RWPE2 (cell line): ENCODE data around the gene PLEKHJ1.

Experiments used
- ATAC-seq: fragments of 200-7000 bp; cut with Tn5 transposase; 3 replicates; pipeline ENCODE4 v1.9.1; 2021; ENCODE audit warnings: low read depth
- DNase-seq: peaks from one replicate; pipeline ENCODE4 v3.0.0-alpha.2; 2020; ENCODE audit warnings: low spot score
- H3K27ac ChIP-seq: fragments of 450-650 bp; 2 replicates; pipeline ENCODE4 v1.5.1; 2017; ENCODE audit warnings: mild to moderate bottlenecking; ENCODE audit not compliant: poor library complexity, severe bottlenecking
- H3K27me3 ChIP-seq: fragments of 250-450 bp; sonication (Bioruptor Pico); 2 replicates; pipeline ENCODE4 v1.5.1; 2021; ENCODE audit warnings: mild to moderate bottlenecking, moderate library complexity; ENCODE audit not compliant: insufficient read depth, poor library complexity, severe bottlenecking
- H3K36me3 ChIP-seq: fragments of 250-450 bp; sonication (Bioruptor Pico); 2 replicates; pipeline ENCODE4 v1.5.1; 2020; ENCODE audit warnings: low read depth, mild to moderate bottlenecking, moderate library complexity
- H3K4me1 ChIP-seq: fragments of 250-450 bp; sonication (Bioruptor Pico); 2 replicates; pipeline ENCODE4 v1.5.1; 2021; ENCODE audit warnings: mild to moderate bottlenecking, moderate library complexity; ENCODE audit not compliant: insufficient read depth, poor library complexity, severe bottlenecking
- H3K4me3 ChIP-seq: fragments of 250-450 bp; sonication (Bioruptor Pico); 2 replicates; pipeline ENCODE4 v1.5.1; 2021; ENCODE audit warnings: mild to moderate bottlenecking, moderate library complexity; ENCODE audit not compliant: severe bottlenecking
- H3K9me3 ChIP-seq: fragments of 250-450 bp; sonication (Bioruptor Pico); 2 replicates; pipeline ENCODE4 v1.5.1; 2021; ENCODE audit warnings: mild to moderate bottlenecking, moderate library complexity; ENCODE audit not compliant: severe bottlenecking
- TF ChIP-seq, protein P1 (sequence below): fragments of 450-650 bp; IDR thresholded peaks from one replicate; pipeline ENCODE4 v1.5.1; 2017; ENCODE audit warnings: mild to moderate bottlenecking, moderate library complexity; ENCODE audit not compliant: poor library complexity, severe bottlenecking

PLEKHJ1 gene

DNA sequence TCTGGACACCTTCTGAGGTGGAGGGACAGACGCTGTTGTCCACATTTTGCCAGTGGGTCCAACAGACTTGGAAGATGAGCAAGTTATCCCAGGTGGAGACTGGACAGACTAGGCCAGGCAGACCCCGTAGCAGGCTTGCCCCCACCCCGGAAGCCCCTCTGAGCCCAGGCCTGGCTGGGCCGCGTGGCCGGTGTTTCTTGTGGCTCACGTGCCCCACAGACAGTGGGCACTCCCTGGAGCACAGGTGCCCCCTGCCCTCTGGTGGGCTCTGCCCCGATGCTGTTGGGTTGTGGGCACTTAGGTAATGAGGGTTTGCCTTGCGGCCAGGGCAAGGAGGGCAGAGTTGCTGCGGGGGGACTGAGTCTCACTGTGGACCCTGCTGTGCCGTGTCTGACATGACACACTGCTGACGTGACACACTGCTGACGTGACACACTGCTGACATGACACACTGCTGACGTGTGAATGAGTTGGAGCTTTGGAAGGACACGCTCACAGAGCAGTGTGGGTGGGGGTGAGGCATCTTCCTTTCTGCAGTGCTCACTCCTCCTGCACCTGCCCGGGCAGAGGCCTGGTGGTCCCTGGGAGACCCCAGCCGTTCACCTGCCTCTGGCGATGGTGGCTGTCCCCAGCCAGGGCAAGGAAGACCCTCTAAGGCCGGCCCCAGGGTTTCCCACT lies 47.3 kb downstream of the PLEKHJ1 start:
- no peaks in the 10 kb centered on the region for H3K27me3 ChIP-seq
- no peak for DNase-seq
- no peak overlapping the region for H3K27ac ChIP-seq
- H3K4me1 ChIP-seq, result no peaks in the 10 kb centered on the region
- H3K4me3 ChIP-seq, result no peak overlapping the region
- peaks cover 34% of the 10 kb centered on the region for H3K36me3 ChIP-seq
- ATAC-seq, result peak; percentile 14; the same call in 1 of the 3 replicates
- TF ChIP-seq, protein P1, sequence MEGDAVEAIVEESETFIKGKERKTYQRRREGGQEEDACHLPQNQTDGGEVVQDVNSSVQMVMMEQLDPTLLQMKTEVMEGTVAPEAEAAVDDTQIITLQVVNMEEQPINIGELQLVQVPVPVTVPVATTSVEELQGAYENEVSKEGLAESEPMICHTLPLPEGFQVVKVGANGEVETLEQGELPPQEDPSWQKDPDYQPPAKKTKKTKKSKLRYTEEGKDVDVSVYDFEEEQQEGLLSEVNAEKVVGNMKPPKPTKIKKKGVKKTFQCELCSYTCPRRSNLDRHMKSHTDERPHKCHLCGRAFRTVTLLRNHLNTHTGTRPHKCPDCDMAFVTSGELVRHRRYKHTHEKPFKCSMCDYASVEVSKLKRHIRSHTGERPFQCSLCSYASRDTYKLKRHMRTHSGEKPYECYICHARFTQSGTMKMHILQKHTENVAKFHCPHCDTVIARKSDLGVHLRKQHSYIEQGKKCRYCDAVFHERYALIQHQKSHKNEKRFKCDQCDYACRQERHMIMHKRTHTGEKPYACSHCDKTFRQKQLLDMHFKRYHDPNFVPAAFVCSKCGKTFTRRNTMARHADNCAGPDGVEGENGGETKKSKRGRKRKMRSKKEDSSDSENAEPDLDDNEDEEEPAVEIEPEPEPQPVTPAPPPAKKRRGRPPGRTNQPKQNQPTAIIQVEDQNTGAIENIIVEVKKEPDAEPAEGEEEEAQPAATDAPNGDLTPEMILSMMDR, result no peak
- no peaks in the 10 kb centered on the region for H3K9me3 ChIP-seq

DNA sequence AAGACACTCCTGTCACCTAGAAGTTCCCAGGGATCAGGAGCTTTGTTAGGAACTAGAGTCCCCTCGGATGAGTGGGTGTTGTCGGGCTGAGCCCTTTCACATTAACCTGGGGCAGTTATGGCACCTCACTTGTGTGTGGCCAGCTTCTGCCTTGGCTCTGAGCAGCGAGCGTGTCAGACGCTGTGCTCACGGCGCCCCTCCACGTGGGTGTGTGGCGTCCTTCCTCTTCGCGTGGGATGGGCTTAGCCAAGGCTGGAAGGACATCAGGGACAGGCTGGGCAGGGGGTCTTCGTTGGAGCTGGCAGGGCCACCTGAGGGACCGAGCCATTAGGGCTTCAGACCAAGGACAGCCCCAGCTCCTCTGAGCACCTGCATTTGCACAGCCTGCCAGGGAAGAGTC lies 49.0 kb downstream of the PLEKHJ1 start:
- peaks cover 35% of the 10 kb centered on the region for H3K36me3 ChIP-seq
- H3K27ac ChIP-seq, result no peak overlapping the region
- no peaks in the 10 kb centered on the region for H3K9me3 ChIP-seq
- no peak overlapping the region for H3K4me3 ChIP-seq
- ATAC-seq (no peak), DNase-seq (no peak)
- TF ChIP-seq, protein P1, result no peak
- no peaks in the 10 kb centered on the region for H3K27me3 ChIP-seq
- H3K4me1 ChIP-seq, result no peaks in the 10 kb centered on the region

DNA sequence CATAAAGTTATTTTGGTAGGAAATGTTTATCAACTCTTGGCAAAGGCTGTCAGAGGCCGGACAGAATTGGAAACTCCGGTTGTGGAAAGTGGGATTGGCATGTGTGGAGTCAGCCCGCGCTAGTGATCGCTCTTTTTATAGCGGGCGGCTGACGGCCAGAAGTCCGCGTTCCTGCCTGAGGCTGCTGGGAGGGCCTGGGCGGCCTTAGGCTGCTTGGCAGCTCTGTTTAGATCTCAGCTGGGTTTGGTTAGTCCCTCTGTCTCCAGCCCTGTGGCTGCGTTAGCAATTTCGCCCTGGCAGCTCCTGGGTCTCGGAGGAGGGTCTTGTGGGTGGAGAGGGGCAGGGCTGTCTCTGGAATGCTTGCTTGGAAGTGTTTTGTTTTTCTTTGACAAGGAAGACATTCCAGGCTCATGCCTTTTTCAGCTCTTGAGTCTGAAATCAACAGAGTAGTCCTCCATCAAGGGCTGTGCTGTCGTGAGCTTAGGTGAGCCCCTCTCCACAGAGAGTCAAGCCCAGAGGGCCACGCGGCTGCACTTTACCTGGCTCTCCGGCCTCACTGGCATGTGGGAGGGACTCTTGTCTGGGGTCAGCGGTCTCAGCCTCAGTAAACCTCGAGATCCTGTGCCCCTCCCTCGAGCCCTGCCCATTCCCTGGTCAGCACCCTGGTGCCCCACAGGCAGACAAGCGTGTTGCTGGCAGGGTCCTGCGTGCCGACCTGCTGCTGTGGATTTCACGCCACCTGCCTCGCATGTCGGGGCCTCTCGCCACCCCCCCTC lies 49.9 kb downstream of the PLEKHJ1 start:
- Histone ChIP-seq H3K4me3 (no peak overlapping the region), H3K4me1 (no peaks in the 10 kb centered on the region), H3K27me3 (no peaks in the 10 kb centered on the region), H3K27ac (no peak overlapping the region), H3K36me3 (peaks cover 30% of the 10 kb centered on the region), H3K9me3 (no peaks in the 10 kb centered on the region)
- no peak for DNase-seq
- TF ChIP-seq, protein P1, result no peak
- no peak for ATAC-seq

DNA sequence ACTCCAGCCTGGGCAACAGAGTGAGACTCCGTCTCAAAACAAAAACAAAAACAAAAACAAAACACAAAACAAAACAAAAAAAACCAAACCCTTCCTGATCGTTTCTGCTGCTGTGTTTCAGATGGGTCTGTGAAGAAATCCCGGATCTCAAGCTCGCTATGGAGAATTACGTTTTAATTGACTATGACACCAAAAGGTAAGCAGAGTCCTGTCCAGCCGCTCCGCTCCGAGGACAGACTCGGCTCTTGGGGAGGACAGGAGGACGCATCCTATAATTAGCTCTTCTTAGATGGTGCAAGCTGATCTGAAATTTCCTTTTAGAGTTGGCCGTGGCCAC lies 50.4 kb downstream of the PLEKHJ1 start:
- H3K4me1 ChIP-seq, result no peaks in the 10 kb centered on the region
- H3K36me3 ChIP-seq, result peaks cover 25% of the 10 kb centered on the region
- H3K27ac ChIP-seq, result no peak overlapping the region
- H3K4me3 ChIP-seq, result no peak overlapping the region
- ATAC-seq, result no peak
- no peaks in the 10 kb centered on the region for H3K9me3 ChIP-seq
- TF ChIP-seq, protein P1, result no peak
- no peaks in the 10 kb centered on the region for H3K27me3 ChIP-seq
- DNase-seq, result no peak
